Mammary epithelial cell (primary cell): Measurements from ENCODE around the gene TBC1D8B.
"Not testable (repeated sequence)": the region's sequence is repeated elsewhere in the genome, so short reads cannot be mapped to it uniquely, and the experiment has no call there.

Experiments
- EZH2 ChIP-seq: IDR thresholded peaks from 2 replicates; pipeline ENCODE4 v1.6.1; 2012; ENCODE audit warnings: low read length, inconsistent platforms, borderline replicate concordance
- TF ChIP-seq, protein P1 (sequence below), 2 donors: IDR thresholded peaks in 1 of 2; conservative IDR thresholded peaks in 1 of 2; 2 replicates each; pipeline ENCODE4 v1.5.1; 2011 to 2012; ENCODE audit warnings: inconsistent platforms in 2 of 2, low read length in 2 of 2, mild to moderate bottlenecking in 2 of 2, control low read depth in 1 of 2, low read depth in 1 of 2; ENCODE audit not compliant: insufficient read depth in 1 of 2; ENCODE audit errors: extremely low read depth in 1 of 2

DNA sequence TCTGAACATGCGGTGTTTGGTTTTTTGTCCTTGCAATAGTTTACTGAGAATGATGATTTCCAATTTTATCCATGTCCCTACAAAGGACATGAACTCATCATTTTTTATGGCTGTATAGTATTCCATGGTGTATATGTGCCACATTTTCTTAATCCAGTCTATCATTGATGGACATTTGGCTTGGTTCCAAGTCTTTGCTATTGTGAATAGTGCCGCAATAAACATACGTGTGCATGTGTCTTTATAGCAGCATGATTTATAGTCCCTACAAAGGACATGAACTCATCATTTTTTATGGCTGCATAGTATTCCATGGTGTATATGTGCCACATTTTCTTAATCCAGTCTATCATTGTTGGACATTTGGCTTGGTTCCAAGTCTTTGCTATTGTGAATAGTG is 11.6 kb downstream of the TBC1D8B start:
- TF ChIP-seq, protein P1, sequence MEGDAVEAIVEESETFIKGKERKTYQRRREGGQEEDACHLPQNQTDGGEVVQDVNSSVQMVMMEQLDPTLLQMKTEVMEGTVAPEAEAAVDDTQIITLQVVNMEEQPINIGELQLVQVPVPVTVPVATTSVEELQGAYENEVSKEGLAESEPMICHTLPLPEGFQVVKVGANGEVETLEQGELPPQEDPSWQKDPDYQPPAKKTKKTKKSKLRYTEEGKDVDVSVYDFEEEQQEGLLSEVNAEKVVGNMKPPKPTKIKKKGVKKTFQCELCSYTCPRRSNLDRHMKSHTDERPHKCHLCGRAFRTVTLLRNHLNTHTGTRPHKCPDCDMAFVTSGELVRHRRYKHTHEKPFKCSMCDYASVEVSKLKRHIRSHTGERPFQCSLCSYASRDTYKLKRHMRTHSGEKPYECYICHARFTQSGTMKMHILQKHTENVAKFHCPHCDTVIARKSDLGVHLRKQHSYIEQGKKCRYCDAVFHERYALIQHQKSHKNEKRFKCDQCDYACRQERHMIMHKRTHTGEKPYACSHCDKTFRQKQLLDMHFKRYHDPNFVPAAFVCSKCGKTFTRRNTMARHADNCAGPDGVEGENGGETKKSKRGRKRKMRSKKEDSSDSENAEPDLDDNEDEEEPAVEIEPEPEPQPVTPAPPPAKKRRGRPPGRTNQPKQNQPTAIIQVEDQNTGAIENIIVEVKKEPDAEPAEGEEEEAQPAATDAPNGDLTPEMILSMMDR (conservative IDR thresholded peaks at IDR 0.05 in 1 of 2, IDR thresholded peaks at IDR 0.05 in 1 of 2; ENCODE audit: extremely low read depth in 1 of 2, insufficient read depth in 1 of 2, low read depth in 1 of 2, low read length in 2 of 2) = not testable (repeated sequence)
- not testable (repeated sequence) for TF ChIP-seq EZH2
